Measurements from ENCODE around the gene GCH1.

Gene GCH1

GRCh38 chr14:54890788-54891187 is 11.8 kb downstream of the GCH1 start:
- Histone ChIP-seq H3K27me3 (ENCODE audit: low read depth, low read length) (peaks cover 4% of the 10 kb centered on the region; the same call in 1 of the 2 replicates), H3K27ac (ENCODE audit: low read length) (peak overlapping the region; percentile 54; the same call in 1 of the 2 replicates), H3K4me2 (ENCODE audit: low read length) (peak overlapping the region; percentile 46), H3K79me2 (ENCODE audit: low read length) (no peaks in the 10 kb centered on the region), H3K9me3 (ENCODE audit: insufficient read depth, low read length) (no peaks in the 10 kb centered on the region), H3K36me3 (replicated peaks; ENCODE audit: low read depth, low read length) (no peaks in the 10 kb centered on the region), H3K4me3 (ENCODE audit: low read length) (no peak overlapping the region), H3K4me1 (ENCODE audit: low read length) (peaks cover 31% of the 10 kb centered on the region), H2AFZ (ENCODE audit: low read depth, low read length) (no peak overlapping the region), H4K20me1 (ENCODE audit: insufficient read depth, low read length) (no peaks in the 10 kb centered on the region), H3K9ac (ENCODE audit: low read length) (no peak overlapping the region)
- TF ChIP-seq CTCF (IDR thresholded peaks at IDR 0.05; ENCODE audit: low read depth, low read length) (no peak), EZH2phosphoT487 (IDR thresholded peaks at IDR 0.05; ENCODE audit: low read depth) (no peak)

GRCh38 chr14:54889919-54890318 is 12.7 kb downstream of the GCH1 start:
- Histone ChIP-seq H3K36me3 (replicated peaks; ENCODE audit: low read depth, low read length) (no peaks in the 10 kb centered on the region), H3K9me3 (ENCODE audit: insufficient read depth, low read length) (no peaks in the 10 kb centered on the region), H2AFZ (ENCODE audit: low read depth, low read length) (no peak overlapping the region), H3K4me3 (ENCODE audit: low read length) (no peak overlapping the region), H3K27ac (ENCODE audit: low read length) (no peak overlapping the region), H3K9ac (ENCODE audit: low read length) (no peak overlapping the region), H3K79me2 (ENCODE audit: low read length) (no peaks in the 10 kb centered on the region), H3K4me2 (ENCODE audit: low read length) (peak overlapping the region; percentile 29; the same call in 1 of the 2 replicates), H4K20me1 (ENCODE audit: insufficient read depth, low read length) (no peaks in the 10 kb centered on the region), H3K4me1 (ENCODE audit: low read length) (peaks cover 28% of the 10 kb centered on the region), H3K27me3 (ENCODE audit: low read depth, low read length) (no peaks in the 10 kb centered on the region)
- no peak for TF ChIP-seq CTCF (IDR thresholded peaks at IDR 0.05; ENCODE audit: low read depth, low read length)

DNA sequence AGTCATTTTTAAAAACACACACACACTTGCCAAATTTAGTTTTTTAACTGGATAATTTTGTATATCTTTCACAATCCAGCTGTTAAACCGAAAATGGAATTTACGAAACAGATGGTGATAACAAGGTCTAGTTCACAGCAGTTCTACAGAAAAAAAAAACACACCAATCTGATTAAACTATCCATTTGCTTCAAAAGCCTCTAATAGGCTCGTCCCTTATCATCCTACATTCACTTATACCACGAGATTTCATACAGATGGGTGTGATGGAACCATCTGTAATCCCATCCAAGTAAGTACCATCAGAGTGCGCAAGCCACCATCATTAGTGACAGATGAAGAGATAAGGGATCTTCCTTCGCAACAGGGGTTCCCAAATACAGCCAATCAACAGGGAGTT is 20.1 kb downstream of the GCH1 start:
- Histone ChIP-seq H3K4me2 (ENCODE audit: low read length) (no peak overlapping the region), H3K4me3 (ENCODE audit: low read length) (no peak overlapping the region), H3K27ac (ENCODE audit: low read length) (no peak overlapping the region), H3K36me3 (replicated peaks; ENCODE audit: low read depth, low read length) (no peaks in the 10 kb centered on the region), H2AFZ (ENCODE audit: low read depth, low read length) (no peak overlapping the region; the same call in 1 of the 2 replicates), H3K4me1 (ENCODE audit: low read length) (peaks cover 8% of the 10 kb centered on the region; the same call in 1 of the 2 replicates), H3K9ac (ENCODE audit: low read length) (no peak overlapping the region), H3K27me3 (ENCODE audit: low read depth, low read length) (no peaks in the 10 kb centered on the region), H3K79me2 (ENCODE audit: low read length) (no peaks in the 10 kb centered on the region), H3K9me3 (ENCODE audit: insufficient read depth, low read length) (no peaks in the 10 kb centered on the region), H4K20me1 (ENCODE audit: insufficient read depth, low read length) (no peaks in the 10 kb centered on the region)
- TF ChIP-seq EZH2phosphoT487 (IDR thresholded peaks at IDR 0.05; ENCODE audit: low read depth) (no peak), CTCF (IDR thresholded peaks at IDR 0.05; ENCODE audit: low read depth, low read length) (no peak)

GRCh38 chr14:54881761-54882401 is 20.7 kb downstream of the GCH1 start:
- Histone ChIP-seq H3K79me2 (ENCODE audit: low read length) (no peaks in the 10 kb centered on the region), H3K27ac (ENCODE audit: low read length) (peak overlapping the region; percentile 28; the same call in 1 of the 2 replicates), H3K4me1 (ENCODE audit: low read length) (peaks cover 8% of the 10 kb centered on the region; the same call in 1 of the 2 replicates), H4K20me1 (ENCODE audit: insufficient read depth, low read length) (no peaks in the 10 kb centered on the region), H3K27me3 (ENCODE audit: low read depth, low read length) (no peaks in the 10 kb centered on the region), H3K4me3 (ENCODE audit: low read length) (peak overlapping the region; percentile 73), H2AFZ (ENCODE audit: low read depth, low read length) (peak overlapping the region; percentile 93), H3K4me2 (ENCODE audit: low read length) (peak overlapping the region; percentile 87), H3K36me3 (replicated peaks; ENCODE audit: low read depth, low read length) (no peaks in the 10 kb centered on the region), H3K9ac (ENCODE audit: low read length) (peak overlapping the region; percentile 50), H3K9me3 (ENCODE audit: insufficient read depth, low read length) (no peaks in the 10 kb centered on the region)
- no peak for TF ChIP-seq EZH2phosphoT487 (IDR thresholded peaks at IDR 0.05; ENCODE audit: low read depth)
- no peak for TF ChIP-seq CTCF (IDR thresholded peaks at IDR 0.05; ENCODE audit: low read depth, low read length)

Measured in OCI-LY3 (cell line).